GM12878 (cell line): ENCODE data around the gene CARF. TPM values are rescaled to one million over a fixed set of nuclear protein-coding genes. Genes with fewer than 3 reads are reported as not detected.
A peak's percentile ranks its signal among the peaks of the same experiment; 100 is the strongest.

Source experiments
- ATAC-seq: fragments of 200-7000 bp; cut with Tn5 transposase; 3 replicates; pipeline ENCODE4 v1.9.1; 2020; ENCODE audit warnings: mild to moderate bottlenecking, moderate library complexity
- BruUV-seq: library from RNA; stranded (reverse); fragments of 400-500 nt; replicated peaks from 2 replicates; lab custom pipeline; 2021; lab: Mats Ljungman, UMichigan
- CTCF ChIA-PET: fragments of 300-600 bp; sonication (Branson Sonifier 250); formaldehyde crosslinking; extraction: SDS; loops from one replicate; lab custom pipeline; 2021; ENCODE audit warnings: inconsistent platforms; lab: Yijun Ruan, JAX
- POLR2A ChIA-PET: fragments of 350-600 bp; formaldehyde crosslinking; extraction: SDS; loops from one replicate; lab custom pipeline; 2021; ENCODE audit warnings: inconsistent platforms; lab: Charles Lee
- RAD21 ChIA-PET: fragments of 300-600 bp; sonication (Branson Sonifier 250); formaldehyde crosslinking; loops from one replicate; lab custom pipeline; 2023; ENCODE audit warnings: antibody characterized with exemption; ENCODE audit not compliant: unreplicated experiment; lab: Charles Lee
- SMC1A ChIA-PET: fragments of 300-600 bp; sonication (Branson Sonifier 250); formaldehyde crosslinking; loops from one replicate; lab custom pipeline; 2023; ENCODE audit not compliant: unreplicated experiment, uncharacterized antibody; lab: Charles Lee
- DNase-seq: peaks from one replicate; pipeline ENCODE4 v3.0.0-alpha.2; 2011; ENCODE audit warnings: low read depth, low spot score
- FAIRE-seq: peaks from 3 replicates; lab custom pipeline; 2011; peaks lifted over from hg19 to GRCh38; lab: Jason Lieb, UNC
- H2AFZ ChIP-seq: 2 replicates; pipeline ENCODE4 v1.6.0; 2011; ENCODE audit warnings: low read depth, low read length, control low read depth; ENCODE audit not compliant: control insufficient read depth
- H3K27ac ChIP-seq: 2 replicates; pipeline ENCODE4 v1.5.1; 2011; ENCODE audit warnings: control low read depth; ENCODE audit not compliant: control insufficient read depth, insufficient read depth
- H3K27me3 ChIP-seq, 2 experiments: replicated peaks in 1 of 2; 2 replicates each; pipeline versions ENCODE4 v1.6.0 to v1.6.1; 2011; ENCODE audit warnings: low read length in 1 of 2; ENCODE audit not compliant: control insufficient read depth in 2 of 2, insufficient read depth in 2 of 2
- H3K36me3 ChIP-seq, 2 experiments: 2 replicates each; pipeline ENCODE4 v1.5.1; 2011; ENCODE audit warnings: low read length in 1 of 2; ENCODE audit not compliant: control insufficient read depth in 2 of 2, insufficient read depth in 2 of 2
- H3K4me1 ChIP-seq: 2 replicates; pipeline ENCODE4 v1.6.1; 2011; ENCODE audit warnings: mild to moderate bottlenecking, low read length, moderate library complexity, mixed read lengths; ENCODE audit not compliant: control insufficient read depth, insufficient read depth
- H3K4me2 ChIP-seq: 2 replicates; pipeline ENCODE4 v1.6.0; 2011; ENCODE audit warnings: control low read depth; ENCODE audit not compliant: control insufficient read depth, insufficient read depth
- H3K4me3 ChIP-seq: fragments of 200-600 bp; sonication (generic); 2 replicates; pipeline ENCODE4 v1.5.1; 2016
- H3K79me2 ChIP-seq: 2 replicates; pipeline ENCODE4 v1.6.0; 2011; ENCODE audit warnings: low read length; ENCODE audit not compliant: control insufficient read depth, insufficient read depth
- H3K9ac ChIP-seq: 2 replicates; pipeline ENCODE4 v1.8.0; 2011; ENCODE audit warnings: low read length, control low read depth, mixed read lengths; ENCODE audit not compliant: control insufficient read depth, insufficient read depth
- H3K9me3 ChIP-seq: replicated peaks from 3 replicates; pipeline ENCODE4 v1.5.1; 2011; ENCODE audit warnings: mild to moderate bottlenecking, low read length; ENCODE audit not compliant: control insufficient read depth, insufficient read depth
- H4K20me1 ChIP-seq: 2 replicates; pipeline ENCODE4 v1.6.0; 2011; ENCODE audit not compliant: control insufficient read depth, insufficient read depth
- ATF2 ChIP-seq: IDR thresholded peaks from 2 replicates; pipeline ENCODE4 v1.6.1; 2012; ENCODE audit warnings: low read length, inconsistent platforms
- BMI1 ChIP-seq: fragments of 450-650 bp; IDR thresholded peaks from 2 replicates; pipeline ENCODE4 v1.6.1; 2016; ENCODE audit warnings: mild to moderate bottlenecking, moderate library complexity, borderline replicate concordance
- BRCA1 ChIP-seq: IDR thresholded peaks from 2 replicates; pipeline ENCODE4 v1.6.1; 2011; ENCODE audit warnings: low read depth, low read length, improper control_type of control experiment
- E4F1 ChIP-seq: fragments of 450-650 bp; IDR thresholded peaks from 2 replicates; pipeline ENCODE4 v1.6.1; 2018; ENCODE audit warnings: borderline replicate concordance, mild to moderate bottlenecking; ENCODE audit not compliant: partially characterized antibody
- ESRRA ChIP-seq: IDR thresholded peaks from 2 replicates; pipeline ENCODE4 v1.6.1; 2012; ENCODE audit warnings: mild to moderate bottlenecking, low read length, improper control_type of control experiment
- EZH2 ChIP-seq: IDR thresholded peaks from 2 replicates; pipeline ENCODE4 v1.6.1; 2012; ENCODE audit warnings: low read depth, mild to moderate bottlenecking, control low read depth, inconsistent platforms, low read length, borderline replicate concordance; ENCODE audit not compliant: control insufficient read depth
- FOS ChIP-seq: IDR thresholded peaks from 3 replicates; pipeline ENCODE4 v1.6.1; 2011; ENCODE audit warnings: borderline replicate concordance; ENCODE audit not compliant: insufficient read length; ENCODE audit errors: extremely low read depth
- GABPA ChIP-seq: IDR thresholded peaks from 2 replicates; pipeline ENCODE4 v1.6.1; 2014; ENCODE audit warnings: antibody characterized with exemption, low read depth, mild to moderate bottlenecking, inconsistent platforms
- JUNB ChIP-seq: IDR thresholded peaks from 2 replicates; pipeline ENCODE4 v1.6.1; 2016; ENCODE audit warnings: antibody characterized with exemption, mild to moderate bottlenecking
- NFXL1 ChIP-seq: fragments of 450-650 bp; IDR thresholded peaks from 2 replicates; pipeline ENCODE4 v1.6.1; 2017; ENCODE audit warnings: antibody characterized with exemption, mild to moderate bottlenecking, borderline replicate concordance
- RELB ChIP-seq: fragments of 450-650 bp; IDR thresholded peaks from 2 replicates; pipeline ENCODE4 v1.6.1; 2017; ENCODE audit warnings: low read depth, mild to moderate bottlenecking, moderate library complexity
- SIN3A ChIP-seq: IDR thresholded peaks from 2 replicates; pipeline ENCODE4 v1.6.1; 2012; ENCODE audit warnings: low read depth, low read length, improper control_type of control experiment
- SREBF1 ChIP-seq: IDR thresholded peaks from 2 replicates; pipeline ENCODE4 v1.6.1; 2012; ENCODE audit warnings: mild to moderate bottlenecking, low read length
- SREBF2 ChIP-seq: IDR thresholded peaks from 2 replicates; pipeline ENCODE4 v1.6.1; 2012; ENCODE audit warnings: mild to moderate bottlenecking, low read length
- ZNF384 ChIP-seq: IDR thresholded peaks from 2 replicates; pipeline ENCODE4 v1.6.1; 2012; ENCODE audit warnings: low read depth, mild to moderate bottlenecking, low read length, improper control_type of control experiment, borderline replicate concordance
- ZZZ3 ChIP-seq: IDR thresholded peaks from 2 replicates; pipeline ENCODE4 v1.6.1; 2011; ENCODE audit warnings: low read depth; ENCODE audit not compliant: control insufficient read depth, insufficient read length
- WGBS: methylation state at CpG from one replicate; pipeline ENCODE4 v1.1.6; 2016; ENCODE audit warnings: low lambda C conversion rate; ENCODE audit not compliant: insufficient replicate concordance, insufficient coverage; ENCODE audit errors: missing lambda C conversion rate; 5-methylcytosine and 5-hydroxymethylcytosine counted together
- in situ Hi-C: fragments of 300-500 bp; cut with MboI; formaldehyde crosslinking; loops from 9 replicates; pipeline ENCODE4 v1.14.3; 2018; ENCODE audit warnings: mixed read lengths
- intact Hi-C: fragments of 100-400 bp; cut with micrococcal nuclease; formaldehyde crosslinking; loops from one replicate; pipeline ENCODE4 v1.14.2; 2022; ENCODE audit not compliant: unreplicated experiment
- polyA plus RNA-seq, 11 experiments: library from polyadenylated mRNA; depleted of rRNA in 4 of 11; unstranded in 6 of 11; stranded (reverse) in 5 of 11; fragments of >200 nt; fragmentation: Nextera tagmentation in 4 of 11; fragmentation: Illumina TruSeq in 1 of 11; extraction: Ambion mirVana in 4 of 11; extraction: Trizol in 1 of 11; gene quantifications; 1 replicate in 1 of 11; 2 replicates in 10 of 11; pipeline versions ENCODE4 v1.2.1 to v1.2.3, GENCODE V29; 2011 to 2016; ENCODE audit warnings: inconsistent platforms in 2 of 11, missing spikeins in 2 of 11, low read depth in 1 of 11
- total RNA-seq, 4 experiments: library from RNA; depleted of rRNA in 3 of 4; stranded (reverse); fragments of >200 nt in 3 of 4; fragmentation: Illumina TruSeq in 1 of 4; extraction: Trizol in 1 of 4; gene quantifications; 2 replicates each; pipeline versions ENCODE4 v1.2.1 to v1.2.3, GENCODE V29; 2013 to 2021

Gene CARF
- total and polyA plus RNA-seq, 10 of the 15 experiments (the other 5 are each of a cell fraction or from before 2014, with no cell fraction given) = 1.8 to 11.5 (median 6.9) TPM

- H3K9me3 ChIP-seq = no peaks in the 10 kb centered on the region
- H3K4me1 ChIP-seq = peaks cover 3% of the 10 kb centered on the region; the same call in 1 of the 2 replicates
- peak within 1 kb of the TSS; percentile 91 for H3K27ac ChIP-seq
- CTCF ChIA-PET = interaction anchor here (0.6 kb wide), 1 partner anchor 146 kb away, joined by 3 read pairs; no protein-coding TSS in a partner anchor
- DNase-seq (peak; percentile 94), FAIRE-seq (peak; percentile 99), ATAC-seq (peak; percentile 92)
- POLR2A ChIA-PET = interaction anchor here (0.7 to 1.2 kb wide), 4 partner anchors 16 to 224 kb away, joined by 3 to 4 read pairs (median 4); partner anchors contain the start of gene CYP20A1
- 1% methylated on average over 55 of the region's 59 CpGs for WGBS
- H3K27me3 ChIP-seq = no peaks in the 10 kb centered on the region
- SMC1A ChIA-PET = interaction anchor here (0.9 to 1.1 kb wide), 2 partner anchors 103 to 105 kb away, joined by 3 to 4 read pairs; partner anchors contain the start of gene WDR12
- RAD21 ChIA-PET = interaction anchor here (1.1 kb wide), 1 partner anchor 49 kb away, joined by 3 read pairs; no protein-coding TSS in a partner anchor
- H3K36me3 ChIP-seq = no peaks in the 10 kb centered on the region
- intact Hi-C loops (loop anchor here (2.0 kb wide), 2 partner anchors 104 to 224 kb away; partner anchors contain the start of genes CYP20A1 and WDR12), in situ Hi-C loops (no loop called here)
- peak within 1 kb of the TSS; percentile 89 for H3K4me2 ChIP-seq
- peak within 1 kb of the TSS; percentile 96 for H2AFZ ChIP-seq
- peak within 1 kb of the TSS; percentile 71 for H3K9ac ChIP-seq
- BruUV-seq = no TSS peak
- H4K20me1 ChIP-seq = no peaks in the 10 kb centered on the region
- H3K79me2 ChIP-seq = peaks cover 19% of the 10 kb centered on the region
- H3K4me3 ChIP-seq = peak within 1 kb of the TSS; percentile 96
- TF ChIP-seq JUNB = 0 out of 2 replicates have a peak, but pooled peaks have one; percentile 15
- TF ChIP-seq ZNF384 = no peak
- peak; percentile 62; the same call in 1 of the 2 replicates for TF ChIP-seq RELB
- no peak for TF ChIP-seq ATF2
- TF ChIP-seq FOS = no peak
- no peak for TF ChIP-seq EZH2
- no peak for TF ChIP-seq BRCA1
- TF ChIP-seq GABPA = peak; percentile 69; the same call in 1 of the 2 replicates
- no peak for TF ChIP-seq SREBF1
- TF ChIP-seq ESRRA = no peak
- no peak for TF ChIP-seq BMI1
- TF ChIP-seq SREBF2 = no peak
- TF ChIP-seq SIN3A = no peak; the same call in 1 of the 2 replicates
- TF ChIP-seq NFXL1 = no peak
- no peak for TF ChIP-seq E4F1
- no peak for TF ChIP-seq ZZZ3
Observed at GRCh38 chr2:203014456-203015199, 102.6 kb downstream of the CARF start, which contains the start of gene NBEAL1. TSS of gene NBEAL1 (plus strand) at chr2:203014875. CDS start at chr2:203016385, 1,510 bp downstream.
